Tongue (tissue), 2 donors: ENCODE measurements around the gene CDK10. TPM values are rescaled to one million over a fixed set of nuclear protein-coding genes. Genes with fewer than 3 reads are reported as not detected.

Source experiments
- DNase-seq: peaks from one replicate; pipeline ENCODE4 v3.0.0-alpha.2; 2015
- total RNA-seq: library from RNA; depleted of rRNA; stranded (reverse); fragments of >200 nt; gene quantifications from one replicate; pipeline ENCODE4 v1.2.3, GENCODE V29; 2014

CDK10 gene
- total RNA-seq, 1 donor from 2014 or later: 45.5 TPM

DNA sequence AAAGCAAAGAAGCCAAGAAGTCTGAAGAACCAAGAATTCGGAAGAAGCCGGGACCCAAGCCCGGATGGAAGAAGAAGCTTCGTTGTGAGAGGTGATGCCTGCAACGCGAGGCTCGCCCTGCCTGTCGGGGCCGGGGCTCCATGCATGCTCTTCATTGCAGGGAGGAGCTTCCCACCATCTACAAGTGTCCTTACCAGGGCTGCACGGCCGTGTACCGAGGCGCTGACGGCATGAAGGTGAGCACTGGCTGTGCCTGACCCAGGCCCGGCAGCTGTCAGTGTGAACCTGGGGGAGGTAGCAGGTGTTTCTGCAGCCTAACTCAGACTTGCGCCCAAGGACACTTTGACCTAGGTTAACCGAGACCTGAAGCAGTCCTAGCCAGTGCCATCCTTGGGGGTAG is 46.8 kb downstream of the CDK10 start:
- DNase-seq: no peak

DNA sequence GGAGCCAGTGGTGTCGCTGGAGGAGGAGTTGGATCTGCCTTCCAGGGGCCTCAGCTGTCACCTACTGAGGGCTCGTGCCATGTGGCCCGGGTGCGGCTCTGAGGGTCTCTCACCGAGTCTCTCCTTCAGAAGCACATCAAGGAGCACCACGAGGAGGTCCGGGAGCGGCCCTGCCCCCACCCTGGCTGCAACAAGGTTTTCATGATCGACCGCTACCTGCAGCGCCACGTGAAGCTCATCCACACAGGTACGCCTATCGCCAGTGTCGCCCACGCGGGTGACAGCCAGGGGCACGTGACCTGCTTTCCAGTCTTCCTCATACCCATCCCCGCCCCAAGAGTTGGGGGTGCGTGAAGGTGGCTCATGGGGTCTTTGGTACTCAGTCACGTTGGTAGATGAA is 47.3 kb downstream of the CDK10 start:
- DNase-seq: no peak

DNA sequence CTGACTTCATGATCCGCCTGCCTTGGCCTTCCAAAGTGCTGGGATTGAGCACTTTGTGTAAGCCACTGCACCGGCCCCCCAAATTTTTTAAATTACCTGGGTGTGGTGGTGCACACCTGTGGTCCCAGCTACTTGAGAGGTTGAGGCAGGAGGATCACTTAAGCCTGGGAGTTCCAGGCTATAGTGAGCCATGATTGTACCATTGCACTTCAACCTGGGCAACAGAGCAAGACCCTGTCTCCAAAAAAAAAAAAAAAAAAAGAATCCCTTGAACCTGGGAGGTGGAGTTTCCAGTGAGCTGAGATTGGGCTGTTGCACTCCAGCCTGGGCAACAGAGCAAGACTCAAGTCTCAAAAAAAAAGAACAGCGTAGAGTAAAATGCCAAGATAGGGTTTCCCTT is 50.1 kb downstream of the CDK10 start:
- no peak for DNase-seq

DNA sequence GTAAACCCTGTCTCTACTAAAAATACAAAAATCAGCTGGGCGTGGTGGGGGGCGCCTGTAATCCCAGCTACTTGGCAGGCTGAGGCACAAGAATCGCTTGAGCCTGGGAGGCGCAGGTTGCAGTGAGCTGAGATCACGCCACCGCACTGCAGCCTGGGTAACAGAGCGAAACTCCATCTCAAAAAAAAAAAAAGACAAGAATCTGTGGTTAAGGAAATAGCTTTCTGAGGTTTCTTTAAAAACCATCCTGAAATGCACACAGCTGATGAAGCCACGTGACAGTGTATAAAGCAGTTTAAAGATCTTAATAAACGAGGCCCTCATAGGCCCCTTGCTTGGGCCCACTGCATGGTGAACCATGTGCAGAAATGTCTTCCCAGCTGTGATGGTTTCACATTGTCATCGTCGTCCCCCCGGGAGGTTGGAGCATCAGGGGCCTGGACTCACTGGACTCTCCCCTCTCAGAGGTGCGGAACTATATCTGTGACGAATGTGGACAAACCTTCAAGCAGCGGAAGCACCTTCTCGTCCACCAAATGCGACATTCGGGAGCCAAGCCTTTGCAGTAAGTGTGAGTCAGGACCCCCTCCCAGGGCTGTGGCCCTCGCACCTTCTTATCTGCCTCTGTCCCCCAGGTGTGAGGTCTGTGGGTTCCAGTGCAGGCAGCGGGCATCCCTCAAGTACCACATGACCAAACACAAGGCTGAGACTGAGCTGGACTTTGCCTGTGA is 51.0 kb downstream of the CDK10 start:
- DNase-seq: no peak

DNA sequence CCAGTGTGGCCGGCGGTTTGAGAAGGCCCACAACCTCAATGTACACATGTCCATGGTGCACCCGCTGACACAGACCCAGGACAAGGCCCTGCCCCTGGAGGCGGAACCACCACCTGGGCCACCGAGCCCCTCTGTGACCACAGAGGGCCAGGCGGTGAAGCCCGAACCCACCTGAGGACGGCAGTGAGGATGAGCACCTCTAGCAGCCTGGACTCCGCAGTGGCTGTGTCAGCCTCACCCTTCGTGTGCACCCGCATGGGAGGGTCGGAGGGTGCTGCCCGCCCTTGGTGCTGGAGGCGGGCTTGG is 51.5 kb downstream of the CDK10 start:
- DNase-seq: no peak

DNA sequence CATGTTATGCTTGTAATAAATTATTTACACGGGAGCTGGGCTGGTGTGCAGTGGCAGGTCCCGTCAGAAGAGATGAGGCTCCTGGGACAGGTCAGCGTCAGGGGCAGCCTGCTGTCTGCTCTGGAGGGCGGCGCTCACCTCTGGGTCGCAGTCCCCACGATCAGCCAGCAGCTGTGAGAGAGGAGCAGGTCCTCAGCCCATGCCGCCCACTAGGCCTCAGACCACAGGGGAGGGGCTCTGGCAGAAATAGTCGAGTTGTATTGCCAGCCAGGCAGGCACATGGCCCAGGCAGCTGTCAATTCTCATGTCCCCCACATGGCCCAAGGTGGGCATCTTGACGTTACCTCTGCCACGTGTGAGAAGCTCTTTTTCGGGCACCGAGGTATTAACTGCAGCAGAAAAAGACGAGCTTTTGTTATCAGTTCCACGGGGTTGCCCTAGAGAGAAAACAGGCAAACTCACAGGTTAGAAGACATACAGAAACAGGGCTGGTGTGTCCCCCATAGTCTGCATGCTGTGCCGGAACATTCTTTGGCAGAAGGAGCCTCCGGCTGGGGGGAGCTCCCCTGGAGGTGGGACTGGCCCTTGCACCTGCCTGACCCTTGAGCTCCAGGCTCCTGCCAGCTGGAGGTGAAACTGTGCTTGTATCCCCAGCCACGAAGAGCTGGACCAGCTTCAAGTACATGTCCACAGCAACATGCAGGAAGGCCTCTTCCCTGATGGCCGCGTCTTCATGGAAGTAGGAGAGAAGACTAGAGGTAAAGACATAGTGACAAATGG is 52.2 kb downstream of the CDK10 start:
- no peak for DNase-seq

DNA sequence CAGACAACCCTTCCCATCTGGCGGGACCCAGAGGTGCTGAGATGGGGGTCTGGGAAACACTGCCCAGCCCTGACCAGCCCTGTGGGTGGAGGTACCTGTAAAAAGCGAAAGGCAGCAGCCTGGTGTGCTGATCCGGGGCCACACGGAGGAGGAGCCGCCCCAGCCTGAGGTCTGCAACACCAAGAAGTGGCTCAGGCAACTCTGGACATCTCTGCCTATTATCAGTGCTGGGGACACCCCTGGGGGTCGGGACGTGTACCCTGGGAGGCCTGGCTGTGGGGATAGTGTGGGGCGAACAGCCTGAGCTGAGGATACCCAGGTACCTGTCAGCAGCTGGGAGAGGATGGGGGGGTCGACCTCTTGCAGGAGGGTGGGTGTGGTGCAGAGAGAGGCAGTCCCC is 52.9 kb downstream of the CDK10 start:
- DNase-seq: no peak

DNA sequence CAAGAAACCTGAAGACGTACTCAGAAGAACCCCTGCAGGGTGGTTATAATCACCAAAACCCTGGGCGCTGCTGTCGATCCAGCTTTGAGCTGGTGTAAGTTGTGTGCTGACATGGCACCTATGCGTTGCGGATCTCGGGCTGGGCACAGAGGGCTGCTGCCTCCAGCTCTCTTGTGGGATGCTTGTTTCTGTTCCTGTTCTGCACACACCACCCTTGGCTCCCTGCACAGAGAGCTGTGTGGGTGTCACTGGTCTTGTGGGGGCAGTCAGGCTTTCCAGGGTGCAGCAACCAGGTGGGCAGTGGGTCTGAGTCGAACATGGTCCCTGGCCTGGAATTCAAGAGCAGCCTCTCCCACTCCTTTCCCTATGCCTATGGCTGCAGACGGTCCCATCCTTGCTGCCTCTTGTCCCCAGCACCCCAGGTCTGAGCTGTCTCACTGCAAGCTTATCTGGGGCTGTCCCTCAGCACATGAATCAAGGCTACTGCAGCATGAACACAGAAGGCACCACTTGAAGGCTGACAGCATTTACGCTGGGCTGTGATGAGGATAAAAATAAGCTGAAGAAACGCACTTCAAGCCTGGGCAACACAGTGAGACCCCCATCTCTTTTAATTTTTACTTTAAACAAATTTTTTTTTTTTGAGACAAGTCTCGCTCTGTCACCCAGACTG is 55.0 kb downstream of the CDK10 start:
- no peak for DNase-seq

DNA sequence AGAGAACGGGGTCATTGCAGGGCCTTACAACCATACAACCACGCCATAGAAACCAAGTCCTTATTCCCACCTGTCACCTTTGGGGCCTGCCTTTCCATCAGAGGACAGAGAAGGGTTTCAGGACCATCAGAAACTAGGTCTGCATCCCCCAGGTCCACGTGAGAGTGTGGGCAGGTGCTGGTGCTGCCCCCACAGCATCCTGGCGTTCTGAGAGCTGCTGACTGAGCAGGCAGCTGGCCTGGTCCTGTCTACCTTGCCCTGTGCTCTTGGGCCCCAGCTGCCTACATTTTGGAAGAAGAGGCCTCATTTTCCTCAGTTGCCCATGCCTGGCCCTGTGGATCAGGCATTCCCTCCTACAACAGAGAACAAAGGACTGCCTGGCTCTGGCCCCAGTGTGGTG is 56.5 kb downstream of the CDK10 start:
- no peak for DNase-seq

DNA sequence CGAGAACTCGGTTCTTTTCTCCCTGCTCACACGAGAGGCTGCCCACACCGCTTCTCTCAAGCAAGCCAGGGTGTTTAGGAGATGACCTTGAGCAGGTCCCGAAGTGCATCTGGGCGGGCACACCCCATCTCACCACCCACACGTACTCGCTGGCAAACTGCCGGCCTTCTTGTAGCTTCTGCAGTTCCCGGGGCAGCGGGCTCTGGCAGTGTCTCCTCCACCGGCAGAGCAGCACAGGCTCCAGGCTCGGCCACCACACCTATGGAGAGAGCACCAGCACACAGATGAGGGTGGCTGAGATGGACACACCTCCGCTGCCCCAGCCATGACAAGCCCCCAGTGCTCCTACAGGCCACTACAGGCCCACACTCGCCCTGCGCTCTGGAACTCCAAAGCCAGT is 58.3 kb downstream of the CDK10 start:
- DNase-seq: no peak

Other genes with a start within 250 kb of the CDK10 start
- 74.6 TPM for gene ANKRD11, start 196.1 kb upstream of the CDK10 start, total RNA-seq
- gene SPG7, start 178.3 kb upstream of the CDK10 start, total RNA-seq: 123 TPM
- gene RPL13, start 126.0 kb upstream of the CDK10 start, total RNA-seq: 2,228 TPM
- not detected for gene CPNE7, start 110.9 kb upstream of the CDK10 start, total RNA-seq
- gene DPEP1, start 73.0 kb upstream of the CDK10 start, total RNA-seq: 0.21 TPM
- 74.9 TPM for gene CHMP1A, start 29.0 kb upstream of the CDK10 start, total RNA-seq
- 3.0 TPM for gene SPATA33, start 28.9 kb upstream of the CDK10 start, total RNA-seq
- 10.9 TPM for gene SPATA2L, start 15.0 kb downstream of the CDK10 start, total RNA-seq
- gene VPS9D1, start 34.2 kb downstream of the CDK10 start, total RNA-seq: 10.1 TPM
- 28.5 TPM for gene ZNF276, start 34.8 kb downstream of the CDK10 start, total RNA-seq
- gene FANCA, start 130.0 kb downstream of the CDK10 start, total RNA-seq: 18.7 TPM
- 2.5 TPM for gene SPIRE2, start 141.8 kb downstream of the CDK10 start, total RNA-seq
- 227 TPM for gene TCF25, start 186.9 kb downstream of the CDK10 start, total RNA-seq
- gene MC1R, start 232.2 kb downstream of the CDK10 start, total RNA-seq: 1.6 TPM
- gene TUBB3, start 236.7 kb downstream of the CDK10 start, total RNA-seq: 23.4 TPM